Fibroblast of the aortic adventitia (primary cell): ENCODE measurements around the gene AHCYL2. TPM values are rescaled to one million over a fixed set of nuclear protein-coding genes. Genes with fewer than 3 reads are reported as not detected.

ENCODE experiments used
- small RNA-seq: library from RNA; depleted of rRNA; stranded (forward); fragments of <200 nt; gene quantifications from one replicate; pipeline ENCODE3, GENCODE V24; 2012
- total RNA-seq: library from RNA; depleted of rRNA; stranded (reverse); fragments of >200 nt; gene quantifications from 2 replicates; pipeline ENCODE4 v1.2.3, GENCODE V29; 2012; ENCODE audit warnings: low replicate concordance

AHCYL2 gene
- total RNA-seq, 1 donor, result 12.1 TPM

Small RNA genes within 50 kb of the gene (small RNA-seq; reads per million reads assigned to genes)
- not detected for gene AC009244.1
- gene SNRPGP3, result not detected

Other genes starting within 250 kb of the AHCYL2 start
- 56.7 and 63.3 TPM in 2 replicates for gene TNPO3, start 169.9 kb upstream of the AHCYL2 start, total RNA-seq
- not detected in 2 replicates for gene TSPAN33, start 80.3 kb upstream of the AHCYL2 start, total RNA-seq
- gene SMO, start 36.4 kb upstream of the AHCYL2 start, total RNA-seq, result 4.2 and 24.1 TPM in 2 replicates
- 2.5 and 6.9 TPM in 2 replicates for gene STRIP2, start 209.4 kb downstream of the AHCYL2 start, total RNA-seq